SIG-M5 (cell line): ENCODE data around the gene PLAU.
"Not testable (repeated sequence)": the region's sequence is repeated elsewhere in the genome, so short reads cannot be mapped to it uniquely, and the experiment has no call there.

ENCODE experiments used
- DNase-seq: peaks from one replicate; lab custom pipeline; 2025; lab: John Stamatoyannopoulos, UW

The PLAU gene

GRCh38 chr10:73950155-73950948 is 39.4 kb downstream of the PLAU start:
- DNase-seq: no peak

GRCh38 chr10:73953665-73954064 is 42.7 kb downstream of the PLAU start:
- no peak for DNase-seq

DNA sequence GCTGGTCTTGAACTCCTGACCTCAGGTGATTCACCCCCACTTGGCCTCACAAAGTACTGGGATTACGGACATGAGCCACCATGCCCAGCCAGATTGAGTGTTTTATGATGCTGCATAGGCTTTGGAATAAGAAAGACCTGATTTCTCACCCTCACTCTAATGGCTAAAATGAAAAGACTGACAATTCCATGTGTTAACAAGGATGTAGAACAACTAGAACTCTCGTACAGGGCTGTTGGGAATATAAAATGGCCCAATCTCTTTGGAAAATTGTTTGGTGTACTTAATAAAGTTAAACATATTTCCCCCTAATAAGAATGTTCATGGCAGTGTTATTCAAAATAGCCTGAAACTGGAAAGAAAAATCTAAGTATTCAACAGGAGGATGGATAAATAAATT is 43.8 kb downstream of the PLAU start:
- no peak for DNase-seq

- no peak for DNase-seq
Measured at GRCh38 chr10:73955719-73956118, 44.8 kb downstream of the PLAU start.

- peak; percentile 69 for DNase-seq
Measured at GRCh38 chr10:73956476-73957359, 45.8 kb downstream of the PLAU start.

GRCh38 chr10:73959484-73960243 is 48.7 kb downstream of the PLAU start:
- no peak for DNase-seq

- DNase-seq: no peak
Measured at GRCh38 chr10:73962386-73962785, 51.5 kb downstream of the PLAU start.

- DNase-seq: not testable (repeated sequence)
Measured at GRCh38 chr10:73963533-73963932, 52.6 kb downstream of the PLAU start.

- DNase-seq: no peak
Measured at GRCh38 chr10:73964743-73965142, 53.8 kb downstream of the PLAU start.

DNA sequence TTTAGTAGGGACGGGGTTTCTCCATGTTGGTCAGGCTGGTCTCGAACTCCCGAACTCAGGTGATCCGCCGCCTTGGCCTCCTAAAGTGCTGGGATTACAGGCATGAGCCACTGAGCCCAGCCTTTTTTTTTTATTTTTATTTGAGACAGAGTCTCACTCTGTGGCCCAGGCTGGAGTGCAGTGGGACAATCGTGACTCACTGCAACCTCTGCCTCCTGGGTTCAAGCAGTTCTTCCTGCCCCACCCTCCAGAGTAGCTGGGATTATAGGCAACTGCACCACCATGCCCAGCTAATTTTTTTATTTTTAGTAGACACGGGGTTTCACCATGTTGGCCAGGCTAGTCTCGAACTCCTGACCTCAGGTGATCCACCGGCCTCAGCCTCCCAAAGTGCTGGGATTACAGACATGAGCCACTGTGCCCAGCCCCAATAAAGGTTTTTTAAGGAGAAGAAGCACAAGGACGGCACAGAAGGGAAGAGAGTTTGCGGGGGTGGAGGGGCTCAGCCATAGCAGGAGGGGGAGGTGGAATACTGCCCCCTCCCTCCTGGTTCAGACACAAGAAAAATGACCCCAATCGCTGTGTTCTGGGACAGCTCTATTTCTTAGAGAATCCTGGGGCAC is 54.4 kb downstream of the PLAU start:
- not testable (repeated sequence) for DNase-seq

DNA sequence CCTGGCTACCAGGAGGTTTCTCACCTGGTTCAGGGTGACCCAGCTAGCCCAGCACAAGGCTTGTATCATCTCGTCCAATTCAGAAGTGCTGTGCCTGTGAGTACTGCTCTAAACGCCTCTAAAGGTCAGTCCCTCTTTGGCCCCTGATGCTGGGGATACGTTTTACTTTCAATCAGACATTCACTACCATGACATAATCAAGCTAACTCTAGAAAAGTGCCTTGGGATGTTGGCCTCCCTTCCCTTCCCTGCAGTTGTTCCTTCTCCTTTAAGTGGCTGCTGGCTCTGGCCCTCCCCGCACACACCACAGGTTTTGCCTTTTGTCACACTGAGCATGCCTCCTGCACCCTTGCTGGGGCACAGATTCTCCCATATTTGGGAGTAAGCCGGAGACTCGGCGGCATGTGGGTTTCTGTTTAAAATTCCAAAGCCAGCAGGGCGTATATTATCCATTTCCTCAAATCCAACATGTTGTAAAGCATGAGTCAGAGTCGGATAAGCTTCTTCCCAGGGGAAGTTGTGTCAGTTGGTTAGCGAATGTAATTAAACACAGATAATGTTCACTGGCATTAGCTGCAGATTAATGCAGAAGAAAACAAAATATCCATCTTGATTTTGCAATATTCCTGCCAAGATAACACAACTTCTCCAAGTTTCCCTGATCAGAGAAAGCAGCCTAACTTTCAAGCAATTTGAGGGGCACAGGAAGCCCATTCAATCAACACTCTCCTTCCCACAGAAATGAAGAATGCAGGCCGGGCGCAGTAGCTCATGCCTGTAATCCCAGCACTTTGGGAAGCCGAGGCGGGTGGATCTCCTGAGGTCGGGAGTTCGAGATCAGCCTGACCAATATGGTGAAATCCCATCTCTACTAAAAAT is 55.2 kb downstream of the PLAU start:
- no peak for DNase-seq

DNA sequence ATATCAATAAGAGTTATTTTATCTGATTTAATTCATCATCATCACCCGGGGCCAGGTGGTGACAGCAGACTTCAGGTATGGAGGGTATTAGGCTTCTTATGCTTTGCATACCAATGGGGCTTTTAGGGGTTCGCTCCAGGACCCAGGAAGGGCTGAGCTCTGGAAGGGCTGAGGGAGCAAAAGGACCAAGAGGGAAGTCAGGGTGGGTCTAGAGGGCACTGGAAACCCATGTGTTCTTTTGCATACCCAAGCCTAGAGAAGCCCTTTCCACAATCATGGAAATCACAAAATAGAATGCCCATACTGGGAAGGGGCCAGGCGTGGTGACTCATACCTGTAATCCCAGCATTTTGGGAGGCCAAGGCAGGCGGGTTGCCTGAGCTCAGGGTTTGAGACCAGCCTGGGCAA is 56.1 kb downstream of the PLAU start:
- DNase-seq: no peak
